HFFc6 (cell line): ENCODE results near the gene SLC47A2. TPM values are rescaled to one million over a fixed set of nuclear protein-coding genes. Genes with fewer than 3 reads are reported as not detected.

ENCODE experiments used
- DNase-seq: peaks from one replicate; pipeline ENCODE4 v3.0.0-alpha.2; 2018
- H3K27ac Mint-ChIP-seq: 2 replicates; pipeline ENCODE4 v1.8.0; 2020; ENCODE audit warnings: mild to moderate bottlenecking, mixed read lengths
- H3K27me3 Mint-ChIP-seq: 2 replicates; pipeline ENCODE4 v1.8.0; 2021; ENCODE audit warnings: mild to moderate bottlenecking, moderate library complexity, mixed read lengths; ENCODE audit not compliant: insufficient read depth
- H3K36me3 Mint-ChIP-seq: 2 replicates; pipeline ENCODE4 v1.8.0; 2021; ENCODE audit warnings: low read depth, mixed read lengths
- H3K4me1 Mint-ChIP-seq: 2 replicates; pipeline ENCODE4 v1.8.0; 2020; ENCODE audit warnings: low read depth, mixed read lengths
- H3K4me3 Mint-ChIP-seq: 2 replicates; pipeline ENCODE4 v1.8.0; 2020; ENCODE audit warnings: mild to moderate bottlenecking, moderate library complexity, mixed read lengths
- H3K9me3 Mint-ChIP-seq: 2 replicates; pipeline ENCODE4 v1.8.0; 2020; ENCODE audit warnings: mild to moderate bottlenecking, mixed read lengths
- CTCF ChIP-seq: fragments of 200-600 bp; sonication (generic); IDR thresholded peaks from 2 replicates; pipeline ENCODE4 v1.5.0; 2021; ENCODE audit warnings: antibody characterized with exemption, mild to moderate bottlenecking
- total RNA-seq, 6 experiments: library from RNA; stranded (reverse); fragmentation: NEBNext Ultra II Directional; extraction: Animal tissue kit (Norgen Biotek cat#: 25700); gene quantifications; 2 replicates in 1 of 6; 3 replicates in 5 of 6; pipeline ENCODE4 v1.2.3, GENCODE V29; 2021

Gene SLC47A2
- total RNA-seq, 6 experiments from 2014 or later: not detected

- TF ChIP-seq CTCF: no peak
- Mint-ChIP-seq H3K4me3 (no peak overlapping the region), H3K36me3 (no peaks in the 10 kb centered on the region), H3K27ac (no peak overlapping the region), H3K4me1 (no peaks in the 10 kb centered on the region), H3K27me3 (peaks cover 20% of the 10 kb centered on the region), H3K9me3 (no peaks in the 10 kb centered on the region)
- no peak for DNase-seq
Measured at GRCh38 chr17:19705771-19706770, 10.3 kb downstream of the SLC47A2 start.

- no peak for DNase-seq
- Mint-ChIP-seq H3K9me3 (no peaks in the 10 kb centered on the region), H3K27ac (no peak overlapping the region), H3K36me3 (no peaks in the 10 kb centered on the region), H3K27me3 (peaks cover 20% of the 10 kb centered on the region), H3K4me1 (no peaks in the 10 kb centered on the region), H3K4me3 (no peak overlapping the region)
- TF ChIP-seq CTCF: no peak
Measured at GRCh38 chr17:19705201-19705600, 11.2 kb downstream of the SLC47A2 start.

GRCh38 chr17:19703828-19704613, 12.4 kb downstream of the SLC47A2 start:
- Mint-ChIP-seq H3K4me3 (no peak overlapping the region), H3K27me3 (peaks cover 19% of the 10 kb centered on the region), H3K4me1 (no peaks in the 10 kb centered on the region), H3K9me3 (no peaks in the 10 kb centered on the region), H3K27ac (no peak overlapping the region), H3K36me3 (no peaks in the 10 kb centered on the region)
- no peak for DNase-seq
- TF ChIP-seq CTCF: no peak

GRCh38 chr17:19703106-19703827, 13.1 kb downstream of the SLC47A2 start:
- Mint-ChIP-seq H3K27ac (no peak overlapping the region), H3K36me3 (no peaks in the 10 kb centered on the region), H3K27me3 (peaks cover 17% of the 10 kb centered on the region), H3K4me3 (no peak overlapping the region), H3K9me3 (no peaks in the 10 kb centered on the region), H3K4me1 (no peaks in the 10 kb centered on the region)
- DNase-seq: no peak
- no peak for TF ChIP-seq CTCF

GRCh38 chr17:19702217-19702641, 14.2 kb downstream of the SLC47A2 start:
- Mint-ChIP-seq H3K27ac (no peak overlapping the region), H3K36me3 (no peaks in the 10 kb centered on the region), H3K4me1 (no peaks in the 10 kb centered on the region), H3K27me3 (peaks cover 13% of the 10 kb centered on the region), H3K9me3 (no peaks in the 10 kb centered on the region), H3K4me3 (no peak overlapping the region)
- DNase-seq: no peak
- no peak for TF ChIP-seq CTCF
